ENCODE measurements around the gene CNST.

GRCh38 chr1:246642719-246643118 lies 76.5 kb downstream of the CNST start:
- TF ChIP-seq CTCF (IDR thresholded peaks at IDR 0.05; ENCODE audit: low read depth, low read length): no peak
- no peak for TF ChIP-seq EZH2phosphoT487 (IDR thresholded peaks at IDR 0.05; ENCODE audit: low read depth)
